Measurements from ENCODE around the gene ELF5.

DNA sequence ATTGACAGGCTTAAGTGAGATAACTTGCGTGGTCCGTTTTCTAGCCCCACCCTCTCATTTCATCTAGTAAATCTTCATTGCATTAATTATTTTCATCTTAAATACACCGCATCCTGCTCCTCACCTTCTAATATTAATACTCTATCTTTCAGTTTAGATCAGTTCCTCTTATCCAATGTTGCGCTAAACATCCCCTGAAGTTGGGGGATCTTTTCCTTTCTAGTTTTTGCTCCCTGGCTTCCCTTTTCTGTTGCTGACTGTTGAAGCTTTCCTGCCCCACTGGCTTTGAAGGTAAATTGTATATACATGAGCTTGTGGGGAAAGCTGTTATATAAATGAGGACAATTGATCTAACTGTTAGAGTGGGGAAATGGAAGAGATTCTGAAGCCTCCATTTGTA is 67.6 kb downstream of the ELF5 start:
- TF ChIP-seq, protein P1, sequence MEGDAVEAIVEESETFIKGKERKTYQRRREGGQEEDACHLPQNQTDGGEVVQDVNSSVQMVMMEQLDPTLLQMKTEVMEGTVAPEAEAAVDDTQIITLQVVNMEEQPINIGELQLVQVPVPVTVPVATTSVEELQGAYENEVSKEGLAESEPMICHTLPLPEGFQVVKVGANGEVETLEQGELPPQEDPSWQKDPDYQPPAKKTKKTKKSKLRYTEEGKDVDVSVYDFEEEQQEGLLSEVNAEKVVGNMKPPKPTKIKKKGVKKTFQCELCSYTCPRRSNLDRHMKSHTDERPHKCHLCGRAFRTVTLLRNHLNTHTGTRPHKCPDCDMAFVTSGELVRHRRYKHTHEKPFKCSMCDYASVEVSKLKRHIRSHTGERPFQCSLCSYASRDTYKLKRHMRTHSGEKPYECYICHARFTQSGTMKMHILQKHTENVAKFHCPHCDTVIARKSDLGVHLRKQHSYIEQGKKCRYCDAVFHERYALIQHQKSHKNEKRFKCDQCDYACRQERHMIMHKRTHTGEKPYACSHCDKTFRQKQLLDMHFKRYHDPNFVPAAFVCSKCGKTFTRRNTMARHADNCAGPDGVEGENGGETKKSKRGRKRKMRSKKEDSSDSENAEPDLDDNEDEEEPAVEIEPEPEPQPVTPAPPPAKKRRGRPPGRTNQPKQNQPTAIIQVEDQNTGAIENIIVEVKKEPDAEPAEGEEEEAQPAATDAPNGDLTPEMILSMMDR (conservative IDR thresholded peaks at IDR 0.05 in 1 of 2, IDR thresholded peaks at IDR 0.05 in 1 of 2; ENCODE audit: extremely low read depth in 1 of 2, insufficient read depth in 1 of 2, low read depth in 1 of 2, low read length in 2 of 2), result no peak
- no peak for TF ChIP-seq EZH2 (IDR thresholded peaks at IDR 0.05; ENCODE audit: borderline replicate concordance, low read length)
